GM21381 (cell line): ENCODE results near the gene TMEM108.

Source experiments
- ATAC-seq: cut with Tn5 transposase; IDR thresholded peaks from one replicate; pipeline ENCODE4 v1.9.1; 2021; ENCODE audit warnings: mild to moderate bottlenecking, moderate library complexity; ENCODE audit not compliant: unreplicated experiment

Gene TMEM108

DNA sequence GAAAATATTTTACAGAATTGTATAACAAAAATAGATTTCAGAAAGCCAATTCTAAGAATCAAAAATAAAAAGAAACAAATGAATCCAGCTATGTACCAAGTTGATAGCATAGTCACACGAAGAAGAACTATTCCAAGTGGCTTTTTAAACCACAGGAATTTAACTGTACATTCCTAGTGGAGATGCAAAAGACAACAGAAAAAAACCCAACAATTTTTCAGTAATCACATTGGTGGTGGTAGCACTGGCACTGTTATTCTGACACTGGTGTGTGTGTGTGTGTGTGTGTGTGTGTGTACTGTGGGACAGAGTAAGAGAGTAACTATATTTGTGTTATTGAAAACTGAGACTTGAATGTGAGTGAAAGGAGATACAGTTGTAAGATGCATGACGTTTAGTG is 370.8 kb downstream of the TMEM108 start:
- ATAC-seq: no peak

DNA sequence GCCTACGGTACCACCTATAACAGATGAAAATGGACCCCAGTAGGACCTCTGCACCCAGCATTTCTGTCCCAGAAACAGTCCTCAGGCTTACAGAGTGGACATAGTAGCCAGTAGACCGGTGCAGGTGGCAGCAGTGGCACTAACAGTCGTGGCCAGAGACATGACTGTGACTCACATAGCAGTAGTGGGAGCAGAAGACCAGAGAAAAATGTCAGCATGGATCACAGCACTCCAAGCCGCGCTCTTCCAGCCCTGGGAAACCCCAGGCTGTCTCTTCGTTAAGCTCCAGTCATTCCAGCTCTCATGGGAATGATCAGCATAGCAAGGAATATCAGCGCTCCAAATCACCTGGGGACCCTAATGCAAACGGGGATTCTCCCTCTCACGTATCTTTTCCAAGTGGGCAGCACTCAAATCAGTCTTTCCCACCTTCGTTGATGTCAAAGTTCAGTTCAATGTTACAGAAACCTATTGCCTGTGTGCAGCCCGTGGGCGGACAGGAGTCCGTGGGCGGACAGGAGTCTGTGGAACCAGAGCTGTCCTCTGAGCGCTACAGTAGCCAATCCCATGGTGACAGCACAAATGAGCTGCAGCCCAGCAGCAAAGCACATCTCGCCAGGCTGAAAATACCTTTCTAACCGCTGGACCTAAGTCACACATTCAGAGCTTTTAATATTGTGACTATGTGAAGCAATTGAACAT is 372.2 kb downstream of the TMEM108 start:
- ATAC-seq: no peak

DNA sequence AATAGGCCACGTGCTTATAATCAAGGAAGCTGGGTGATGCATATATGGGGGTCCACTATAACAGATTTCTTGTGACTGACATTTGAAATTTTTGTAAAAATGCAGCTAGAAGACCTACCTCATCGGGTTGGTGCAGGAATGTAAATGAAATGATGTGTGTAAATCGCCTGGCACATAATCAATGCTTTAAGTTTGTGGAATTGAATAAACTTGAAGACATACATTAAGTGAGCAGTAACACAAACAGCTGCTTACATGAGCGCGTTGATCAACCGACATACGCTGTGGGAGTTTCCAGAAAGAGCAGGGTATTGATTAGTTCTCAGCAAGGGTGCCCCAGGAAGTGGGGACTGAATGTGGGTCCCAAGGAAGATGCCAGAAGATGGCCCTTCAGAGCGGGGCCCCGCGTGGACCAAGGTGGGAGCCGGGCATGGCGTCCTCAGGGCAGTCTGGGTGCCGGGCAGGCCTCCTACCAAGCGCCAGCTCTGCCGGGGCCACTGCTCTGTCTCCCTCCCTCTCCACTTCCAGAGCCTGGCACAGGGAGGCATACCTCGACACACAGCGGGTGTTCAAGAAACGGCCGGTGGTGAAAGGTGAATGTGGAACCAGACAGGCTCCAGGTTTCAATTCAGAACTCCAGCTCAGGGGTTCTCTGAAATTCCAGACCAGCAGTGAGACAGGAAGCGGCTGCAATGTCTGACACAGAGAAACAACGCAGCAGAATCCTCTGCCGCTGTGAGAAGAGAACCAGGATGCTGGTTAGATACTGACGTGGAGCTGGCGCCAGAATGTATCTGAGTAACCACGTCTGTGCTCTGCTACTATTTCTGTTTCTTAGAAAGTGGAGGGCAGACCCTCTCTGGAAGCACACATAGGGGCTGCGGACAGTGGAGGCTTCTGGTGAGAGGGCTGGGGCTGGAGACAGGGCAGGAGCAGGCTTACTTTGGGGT is 374.3 kb downstream of the TMEM108 start:
- ATAC-seq: no peak

DNA sequence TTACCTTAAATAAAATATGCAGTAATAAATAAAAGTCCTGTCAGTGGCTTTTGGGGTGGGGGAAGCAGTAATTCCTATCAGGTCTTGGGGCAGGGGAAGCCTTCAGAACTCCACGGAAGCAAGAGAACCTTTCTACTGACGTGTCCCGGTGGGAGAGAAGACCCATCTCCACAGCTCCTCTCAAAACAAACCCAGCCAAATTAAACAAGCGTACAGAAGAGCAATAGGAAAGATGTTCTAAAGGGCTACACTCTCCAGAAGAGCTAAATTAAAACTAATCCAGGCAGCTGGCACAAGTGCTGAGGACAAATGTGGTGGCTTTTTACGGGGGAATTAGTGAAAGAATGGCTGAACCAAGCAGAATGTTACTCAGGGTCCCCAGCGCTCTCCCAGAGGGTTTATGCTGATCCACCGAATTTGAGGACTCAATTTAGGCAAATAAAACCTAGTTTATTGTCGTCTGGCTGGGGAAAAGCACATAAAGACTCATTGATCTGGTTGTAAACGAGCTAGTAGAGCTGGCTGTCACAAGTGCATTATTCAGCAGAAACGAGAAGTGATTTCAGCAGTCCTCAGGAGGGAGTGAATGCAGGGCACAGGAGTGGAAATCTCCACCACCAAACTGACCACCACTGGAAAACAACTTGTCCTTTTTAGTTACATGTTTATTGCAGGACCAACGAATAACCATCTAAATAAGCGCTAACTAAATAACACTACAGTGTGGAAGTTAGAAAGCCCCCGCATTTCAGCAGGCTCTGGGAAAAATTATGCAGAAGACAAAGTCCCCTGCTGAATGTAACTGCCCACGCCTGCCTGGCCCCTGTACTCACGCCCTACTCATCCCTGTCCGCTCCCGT is 375.2 kb downstream of the TMEM108 start:
- ATAC-seq: no peak

DNA sequence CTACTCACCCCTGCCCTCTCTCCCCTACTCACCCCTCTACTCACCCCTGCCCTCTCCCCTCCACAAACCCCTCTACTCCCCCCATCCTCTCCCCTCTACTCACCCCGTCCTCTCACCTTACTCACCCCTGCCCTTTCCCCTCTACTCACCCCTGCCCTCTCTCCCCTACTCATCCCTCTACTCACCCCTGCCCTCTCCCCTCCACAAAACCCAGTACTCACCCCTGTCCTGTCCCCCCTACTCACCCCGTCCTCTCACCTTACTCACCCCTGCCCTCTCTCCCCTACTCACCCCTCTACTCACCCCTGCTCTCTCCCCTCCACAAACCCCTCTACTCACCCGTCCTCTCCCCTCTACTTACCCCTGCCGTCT is 375.8 kb downstream of the TMEM108 start:
- ATAC-seq: no peak

DNA sequence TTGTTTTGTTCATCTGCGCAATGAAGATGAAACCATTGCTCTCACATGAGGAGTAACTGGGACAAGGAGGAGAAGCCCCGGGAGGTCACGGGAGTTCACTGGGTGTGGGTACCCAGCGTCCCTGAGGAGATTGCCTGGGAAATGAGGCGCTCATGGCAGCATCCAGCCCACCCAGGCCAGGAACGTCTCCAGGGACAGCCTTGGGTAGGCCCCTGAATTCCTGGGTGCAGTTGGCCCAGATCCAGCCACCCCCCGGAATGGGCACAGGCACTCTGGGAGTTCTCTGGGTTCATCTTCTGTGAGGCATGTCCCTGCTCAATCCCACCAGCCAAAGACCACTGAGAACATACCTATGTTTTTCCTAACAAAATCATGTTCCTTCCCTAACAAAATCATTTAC is 380.2 kb downstream of the TMEM108 start:
- ATAC-seq: no peak

DNA sequence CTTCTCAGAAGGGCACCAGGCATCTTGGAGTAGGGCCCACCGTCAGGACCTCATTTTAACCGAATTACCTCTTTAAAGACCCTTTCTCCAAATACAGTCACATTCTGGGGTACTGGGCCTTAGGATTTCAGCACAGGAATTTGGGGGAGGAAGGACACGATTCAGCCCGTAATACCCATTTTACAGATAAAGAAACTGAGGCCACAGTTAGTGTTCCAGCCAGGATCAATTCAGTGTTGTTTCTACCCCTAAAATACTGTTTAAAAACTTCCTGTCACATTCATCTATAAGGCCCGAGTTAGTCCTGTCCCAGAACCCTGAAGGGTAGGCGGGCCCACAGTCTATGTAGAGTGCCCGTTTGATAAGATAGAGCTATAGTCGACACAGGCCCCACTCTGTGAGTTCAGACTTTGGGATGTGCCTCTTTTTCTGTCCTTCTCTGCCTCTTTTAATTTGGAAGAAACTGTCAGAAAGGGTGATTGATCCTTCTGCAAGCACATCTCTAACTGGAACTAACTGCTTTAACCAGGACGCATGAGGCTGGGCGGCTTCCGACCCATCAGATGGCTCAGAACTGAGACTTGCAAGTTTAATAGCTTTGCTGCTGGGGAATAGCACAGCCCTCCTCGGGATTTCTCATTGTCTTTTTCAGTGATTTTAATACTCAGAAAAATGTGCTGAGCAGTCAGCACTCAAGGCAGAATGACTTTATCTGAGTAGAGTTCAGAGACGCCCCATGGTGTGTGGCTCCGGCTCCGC is 381.1 kb downstream of the TMEM108 start:
- ATAC-seq: no peak

DNA sequence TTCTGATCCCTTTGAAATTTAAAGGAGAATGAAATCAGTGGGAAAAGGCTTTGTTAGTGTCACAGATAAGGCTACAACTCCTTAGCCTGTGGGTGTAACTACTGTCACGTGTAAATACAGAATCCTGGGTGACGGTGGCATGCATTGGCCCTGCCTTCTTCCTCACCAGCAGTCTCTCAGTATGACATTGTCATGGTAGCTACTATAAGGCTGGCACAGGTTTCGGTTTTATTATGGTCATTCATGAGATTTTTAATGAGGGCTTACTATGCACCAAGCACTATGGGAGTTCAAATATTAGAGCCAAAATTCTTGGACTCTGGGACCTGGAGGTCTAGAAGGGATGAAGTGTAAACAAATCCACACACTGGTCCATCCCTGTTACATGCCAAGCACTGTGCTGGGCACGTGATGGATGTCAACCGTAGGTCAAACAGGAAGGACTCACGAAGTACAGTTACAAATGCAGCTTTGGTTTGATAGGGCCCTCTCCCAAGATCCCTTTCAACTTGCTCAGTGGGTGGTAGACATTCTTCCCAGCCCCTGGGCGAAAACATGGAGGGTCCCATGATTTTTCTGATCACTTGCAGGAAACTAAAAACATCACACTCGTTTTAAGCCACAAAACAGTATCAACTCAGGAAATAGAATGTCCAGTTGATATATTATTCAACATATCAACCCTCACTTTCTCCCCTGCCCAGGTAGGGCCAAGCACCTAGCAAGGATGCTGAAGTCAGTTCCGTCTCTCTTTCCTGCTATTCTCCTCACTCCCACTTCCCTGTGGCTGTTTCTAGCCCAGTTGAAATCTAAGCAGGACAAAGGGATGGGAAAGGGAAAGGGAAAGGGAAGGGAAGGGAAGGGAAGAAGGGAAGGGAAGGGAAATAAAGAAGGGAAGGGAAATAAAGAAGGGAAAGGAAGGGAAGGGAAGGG is 387.0 kb downstream of the TMEM108 start:
- ATAC-seq: peak; percentile 42

DNA sequence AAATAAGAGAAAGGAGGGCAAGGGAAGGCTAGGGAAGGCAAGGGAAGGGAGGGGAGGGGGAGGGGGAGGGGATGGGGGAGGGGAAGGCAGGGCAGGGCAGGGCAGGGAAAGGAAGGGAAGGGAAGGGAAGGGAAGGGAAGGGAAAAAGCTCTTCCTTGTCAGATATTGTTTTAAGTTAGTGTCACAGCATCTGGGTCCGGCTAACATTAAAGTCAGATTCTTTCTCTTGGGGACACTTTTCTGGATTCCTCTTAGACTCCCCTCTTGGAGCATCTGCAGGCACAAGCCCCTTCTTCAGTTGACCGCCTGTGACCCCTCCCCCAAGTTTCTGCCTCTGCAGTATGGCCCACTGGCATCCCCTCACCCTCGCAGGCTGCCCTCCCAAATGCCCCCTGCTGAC is 387.7 kb downstream of the TMEM108 start:
- no peak for ATAC-seq

DNA sequence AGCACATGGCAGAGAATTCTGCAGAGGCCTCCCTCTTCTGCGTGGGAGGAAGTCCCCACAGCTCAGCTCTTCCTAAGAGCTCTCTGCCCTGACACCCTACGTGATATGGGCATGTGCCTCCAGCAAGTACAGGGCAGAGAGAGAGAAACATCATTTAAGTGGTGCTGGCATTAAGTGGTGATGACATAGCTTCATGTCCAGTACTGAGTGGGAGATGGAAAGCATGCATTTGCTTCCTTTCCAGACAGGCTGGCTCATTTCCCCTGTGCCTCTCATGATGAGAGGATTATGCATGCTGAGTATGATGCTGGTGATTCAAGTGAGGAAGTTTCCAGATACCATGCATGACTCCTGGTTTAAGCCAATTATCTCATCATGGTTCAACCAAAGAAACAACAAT is 388.5 kb downstream of the TMEM108 start:
- ATAC-seq: no peak

DNA sequence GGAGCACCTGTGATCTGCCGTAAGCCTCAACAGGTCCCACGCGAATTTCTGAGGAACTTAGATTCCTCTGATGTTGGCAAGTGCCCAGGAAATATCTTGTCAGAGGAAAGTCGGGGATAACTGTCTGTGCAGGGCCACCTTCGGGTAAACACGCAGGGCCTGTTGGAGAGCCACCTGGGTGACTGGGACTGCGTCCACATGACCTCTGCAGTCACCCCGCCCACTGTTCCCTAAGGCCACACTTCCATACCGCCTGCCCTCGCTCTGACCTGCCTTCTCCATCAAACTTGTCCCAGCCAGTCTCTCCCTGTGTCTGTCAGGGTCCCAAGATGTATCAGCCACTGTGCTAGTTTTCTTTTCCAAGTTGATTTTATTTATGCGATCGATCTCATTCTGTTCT is 390.4 kb downstream of the TMEM108 start:
- no peak for ATAC-seq

DNA sequence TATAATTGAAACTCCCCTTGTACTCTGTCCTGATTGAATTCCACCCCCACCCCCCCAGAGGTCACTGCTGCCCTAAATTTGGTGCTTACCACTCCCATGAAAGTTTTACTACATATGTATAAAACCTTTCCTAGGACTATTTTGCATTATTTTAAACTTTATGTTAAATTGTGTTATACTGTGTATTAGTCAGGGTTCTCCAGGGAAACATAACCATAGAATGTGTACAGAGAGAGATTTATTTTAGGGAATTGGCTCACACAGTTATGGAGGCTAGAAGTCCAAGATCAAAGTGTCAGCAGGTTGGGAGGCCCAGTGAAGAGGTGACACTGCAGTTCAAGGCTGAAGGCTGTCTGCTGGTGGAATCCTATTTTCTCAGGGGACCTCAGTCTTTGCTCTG is 390.9 kb downstream of the TMEM108 start:
- ATAC-seq: no peak

DNA sequence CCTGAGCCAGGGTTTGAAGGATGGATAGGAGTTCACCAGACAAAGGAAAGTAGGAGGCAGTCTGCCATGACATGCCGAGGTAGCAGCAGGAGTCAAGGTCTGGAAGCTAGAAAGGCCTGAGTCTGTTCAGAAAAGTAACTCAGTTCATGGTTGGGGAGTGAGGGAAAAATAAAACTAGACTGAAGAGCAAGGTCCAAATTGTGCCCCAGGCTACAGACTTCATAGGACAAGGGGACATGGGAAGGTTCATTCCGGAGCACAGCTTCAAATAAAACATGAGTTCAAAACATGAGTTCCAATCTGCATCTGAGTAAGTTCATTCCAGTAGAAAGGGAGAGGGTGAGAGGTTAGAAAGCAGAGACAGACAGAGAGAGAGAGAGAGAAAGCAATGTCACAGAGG is 401.4 kb downstream of the TMEM108 start:
- ATAC-seq: no peak

DNA sequence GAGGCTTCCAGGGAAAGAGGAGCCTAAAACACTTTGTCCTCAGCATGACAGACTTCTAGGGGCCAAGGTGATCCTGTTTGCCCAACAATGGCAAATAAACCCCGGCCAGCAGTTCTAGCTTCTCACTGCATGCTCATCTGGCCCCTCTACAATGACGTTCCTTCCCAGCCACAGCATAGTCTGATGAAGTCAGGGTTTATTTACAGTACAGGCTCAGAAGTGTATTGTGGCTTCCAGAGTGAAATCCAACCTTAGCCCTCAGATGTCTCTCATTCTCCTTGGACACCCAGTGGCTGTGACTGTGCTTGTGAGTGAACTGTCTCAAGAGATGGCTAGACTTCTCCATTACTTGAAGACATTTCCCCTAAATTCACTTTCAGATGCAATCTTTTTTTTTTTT is 402.5 kb downstream of the TMEM108 start:
- no peak for ATAC-seq

DNA sequence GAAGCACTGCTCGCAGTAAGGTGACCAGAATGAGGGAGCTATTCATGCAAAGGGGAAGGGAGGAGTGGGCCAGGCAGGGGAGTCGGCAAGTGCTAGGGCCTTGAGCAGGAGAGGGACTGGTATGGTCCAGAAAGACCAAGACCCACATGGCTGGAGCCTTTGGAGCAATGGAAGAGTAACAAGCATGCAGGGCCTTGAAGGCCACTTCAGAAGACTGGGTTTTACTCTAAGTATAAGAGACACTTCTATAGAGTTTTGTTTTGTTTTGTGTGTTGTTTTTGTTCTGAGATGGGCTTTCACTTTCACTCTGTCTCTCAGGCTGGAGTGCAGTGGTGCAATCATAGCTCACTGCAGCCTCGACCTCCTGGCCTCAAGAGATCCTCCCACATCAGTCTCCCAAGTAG is 403.7 kb downstream of the TMEM108 start:
- ATAC-seq: peak; percentile 81

DNA sequence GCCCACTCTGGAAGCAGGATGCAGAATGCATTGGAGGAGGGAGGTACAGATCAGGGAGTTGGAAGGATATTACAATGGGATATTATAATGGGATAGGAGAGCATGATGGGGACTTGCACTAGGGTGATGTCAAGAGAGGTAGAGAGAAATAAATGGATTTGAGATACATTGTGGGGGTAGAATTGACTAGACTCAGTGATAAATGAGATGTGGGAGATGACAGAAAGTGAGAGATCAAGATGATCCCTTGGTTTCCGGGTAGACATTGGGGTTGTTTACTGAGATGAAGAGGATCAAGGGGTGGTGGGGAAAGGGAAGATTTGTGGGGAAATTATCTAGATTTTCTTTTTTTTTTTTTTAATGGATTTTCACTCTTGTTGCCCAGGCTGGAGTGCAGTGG is 404.3 kb downstream of the TMEM108 start:
- ATAC-seq: no peak

DNA sequence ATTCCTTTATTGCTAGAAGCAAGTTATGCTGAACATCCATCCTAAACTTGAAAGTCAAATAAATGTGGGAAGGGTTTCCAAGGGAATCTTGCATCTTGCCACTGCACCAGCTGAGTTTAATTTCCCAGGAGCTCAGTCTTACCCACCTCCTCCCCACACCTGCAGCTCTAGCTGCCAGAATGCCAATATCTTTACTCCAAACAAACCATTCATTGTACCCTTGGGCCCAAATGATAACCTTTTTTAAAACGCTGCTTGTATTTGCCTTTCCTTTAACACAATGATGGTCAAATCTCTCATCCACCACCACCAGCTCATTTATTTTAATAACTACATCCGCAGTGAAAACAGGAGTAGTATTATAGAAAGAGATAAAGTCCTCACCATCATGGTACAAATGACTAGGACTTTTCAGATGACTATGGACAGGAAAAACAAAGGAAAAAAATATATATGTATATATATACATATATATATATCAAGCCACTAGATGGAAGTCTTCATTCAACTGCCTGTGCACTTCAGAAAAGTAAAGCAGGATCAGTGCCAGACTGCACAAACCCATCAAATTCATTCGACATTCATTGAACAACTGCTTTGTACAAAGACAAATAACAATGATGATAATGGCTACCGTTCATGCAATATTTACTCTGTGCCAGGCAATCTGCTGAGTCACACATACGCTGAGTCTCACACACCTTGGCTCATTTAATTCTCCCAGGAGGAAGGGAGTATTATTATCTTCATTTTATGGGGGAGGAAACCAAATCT is 405.6 kb downstream of the TMEM108 start:
- no peak for ATAC-seq

DNA sequence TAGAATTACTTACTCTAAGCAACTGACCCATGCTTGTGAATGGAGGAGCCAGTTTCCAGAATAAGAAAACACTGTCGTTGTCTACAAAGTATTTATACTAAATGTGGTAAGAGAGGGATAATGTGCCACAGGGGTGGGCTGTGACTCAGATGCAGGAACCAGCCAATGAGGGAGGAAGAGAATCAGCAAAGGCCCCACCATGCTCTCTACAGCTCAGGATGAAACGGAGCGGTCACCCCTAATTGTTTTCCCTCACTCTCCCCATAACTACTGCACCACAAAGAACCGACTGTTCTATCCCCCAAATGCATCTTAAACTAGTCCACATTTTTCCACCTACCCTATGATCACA is 406.2 kb downstream of the TMEM108 start:
- no peak for ATAC-seq

DNA sequence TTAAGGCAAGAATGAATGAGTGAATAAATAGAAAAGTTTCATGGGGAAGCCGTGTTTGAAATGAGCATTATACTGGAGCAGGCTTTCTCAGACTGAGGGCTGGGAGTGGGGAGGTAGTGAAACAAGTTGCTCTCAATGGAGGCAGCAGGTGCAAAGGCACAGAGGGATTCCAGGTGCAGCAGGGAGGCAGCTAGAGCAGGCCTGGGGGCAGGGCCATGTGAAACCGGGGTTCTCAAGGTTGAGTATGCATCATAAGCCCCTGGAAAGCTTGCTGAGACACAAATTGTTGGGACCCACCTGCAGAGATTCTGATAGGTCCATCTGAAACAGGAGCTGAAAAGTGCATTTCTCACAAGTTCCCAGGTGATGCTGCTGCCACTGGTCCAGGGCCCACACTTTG is 406.9 kb downstream of the TMEM108 start:
- no peak for ATAC-seq
